Small intestine (tissue), 7 donors: ENCODE results near the gene AP1M2. TPM values are rescaled to one million over a fixed set of nuclear protein-coding genes. Genes with fewer than 3 reads are reported as not detected.
A peak's percentile ranks its signal among the peaks of the same experiment; 100 is the strongest.

Experiments
- DNase-seq, 2 donors: peaks; one replicate each; pipeline versions ENCODE4 v3.0.0 to v3.0.0-alpha.2; 2013
- FAIRE-seq: peaks from 2 replicates; lab custom pipeline; 2012; peaks lifted over from hg19 to GRCh38; lab: Jason Lieb, UNC
- H3K27ac ChIP-seq, 3 donors: one replicate each; pipeline ENCODE4 v1.5.1; 2013; ENCODE audit warnings: low read length in 2 of 3, mild to moderate bottlenecking in 2 of 3, control low read depth in 1 of 3, inconsistent platforms in 1 of 3, low read depth in 1 of 3, moderate library complexity in 1 of 3
- H3K27me3 ChIP-seq, 3 donors: one replicate each; pipeline ENCODE4 v1.6.1; 2013; ENCODE audit warnings: low read length in 3 of 3, inconsistent platforms in 1 of 3; ENCODE audit not compliant: control insufficient read depth in 3 of 3, insufficient read depth in 3 of 3
- H3K36me3 ChIP-seq, 3 donors: one replicate each; pipeline ENCODE4 v1.6.1; 2013; ENCODE audit warnings: low read length in 3 of 3, inconsistent platforms in 1 of 3, low read depth in 1 of 3, mild to moderate bottlenecking in 1 of 3, moderate library complexity in 1 of 3; ENCODE audit not compliant: control insufficient read depth in 3 of 3, insufficient read depth in 2 of 3
- H3K4me1 ChIP-seq, 3 donors: one replicate each; pipeline ENCODE4 v1.6.1; 2013; ENCODE audit warnings: low read length in 2 of 3, inconsistent platforms in 1 of 3, low read depth in 1 of 3, mild to moderate bottlenecking in 1 of 3, moderate library complexity in 1 of 3; ENCODE audit not compliant: control insufficient read depth in 3 of 3, insufficient read depth in 2 of 3
- H3K4me3 ChIP-seq, 3 donors: one replicate each; pipeline ENCODE4 v1.5.1; 2013; ENCODE audit warnings: low read length in 3 of 3, control low read depth in 1 of 3, inconsistent platforms in 1 of 3, low read depth in 1 of 3, mild to moderate bottlenecking in 1 of 3, moderate library complexity in 1 of 3
- H3K9me3 ChIP-seq, 2 donors: one replicate each; pipeline ENCODE4 v1.6.1; 2013; ENCODE audit warnings: low read depth in 1 of 2, low read length in 1 of 2; ENCODE audit not compliant: control insufficient read depth in 2 of 2, insufficient read depth in 1 of 2
- WGBS, 3 donors: extraction: QIAGEN DNeasy Blood & Tissue Kit; methylation state at CpG; one replicate each; pipeline ENCODE4 v1.1.7; 2013; 5-methylcytosine and 5-hydroxymethylcytosine counted together
- polyA plus RNA-seq, 4 donors: library from polyadenylated mRNA; stranded (reverse) in 3 of 4; unstranded in 1 of 4; fragments of 200-250 nt in 3 of 4; fragments of 120-200 nt in 1 of 4; gene quantifications; one replicate each; pipeline versions ENCODE4 v1.2.1 to v1.2.3, GENCODE V29; 2013
- donor health status: healthy with polysubstance abuse.
- donor health status: control.
- donor health status: control.
- donor health status: Bipolar disorder and iron deficiency.
- donor health status: healthy.

AP1M2 gene
- polyA plus RNA-seq, 4 donors, result 85.5 to 238 (median 99.7) TPM

DNA sequence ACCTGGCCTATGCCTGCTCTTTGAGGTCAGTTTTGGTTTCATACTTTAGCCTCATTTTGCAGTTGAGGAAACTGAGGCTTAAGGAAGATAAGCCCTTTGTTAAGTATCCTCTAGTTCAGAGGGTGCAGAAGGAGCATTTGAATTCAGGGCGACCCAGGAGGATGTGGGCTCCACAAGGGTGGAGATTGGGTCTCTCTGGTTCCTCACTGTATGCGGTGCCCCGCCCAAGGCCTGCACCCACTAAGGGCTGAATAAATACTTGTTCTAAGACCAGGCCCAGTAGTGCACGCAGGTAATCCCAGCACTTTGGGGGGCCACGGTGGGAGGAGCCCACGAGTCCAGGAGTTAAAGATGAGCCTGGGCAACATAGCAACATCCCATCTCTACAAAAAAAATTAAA lies 37.5 kb upstream of the AP1M2 start:
- WGBS, 3 donors, result 23 to 55% (median 23%) methylated on average over 6 of the region's 6 CpGs
- FAIRE-seq (no peak), DNase-seq (no peak)
- Histone ChIP-seq H3K9me3 (no peaks in the 10 kb centered on the region), H3K27me3 (no peaks in the 10 kb centered on the region), H3K4me3 (no peak overlapping the region), H3K4me1 (peaks cover 2 to 13% (median 4%) of the 10 kb centered on the region in 3 donors), H3K27ac (peak overlapping the region in 1 of 3 donors; percentile 19), H3K36me3 (peaks cover 0 to 19% (median 0%) of the 10 kb centered on the region in 3 donors)

DNA sequence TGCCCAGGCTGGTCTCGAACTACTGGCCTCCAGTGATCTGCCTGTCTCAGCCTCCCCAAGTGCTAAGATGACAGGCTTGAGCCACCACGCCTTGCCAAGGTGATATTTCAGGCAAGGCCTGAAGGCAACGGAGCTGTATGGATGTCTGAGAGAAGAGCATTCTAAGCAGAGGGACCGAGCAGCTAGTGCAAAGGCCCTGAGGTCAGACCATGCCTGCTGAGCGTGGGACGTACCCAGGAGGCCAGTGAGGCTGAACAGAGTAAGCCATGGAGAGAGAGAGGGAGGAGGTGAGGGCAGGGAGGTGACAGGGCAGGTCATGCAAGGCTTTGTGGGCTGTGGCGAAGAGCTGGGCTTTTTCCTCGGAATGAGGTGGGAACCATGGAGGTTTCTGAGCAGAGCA lies 34.9 kb upstream of the AP1M2 start:
- no peak for FAIRE-seq
- H3K27ac ChIP-seq, result no peak overlapping the region

DNA sequence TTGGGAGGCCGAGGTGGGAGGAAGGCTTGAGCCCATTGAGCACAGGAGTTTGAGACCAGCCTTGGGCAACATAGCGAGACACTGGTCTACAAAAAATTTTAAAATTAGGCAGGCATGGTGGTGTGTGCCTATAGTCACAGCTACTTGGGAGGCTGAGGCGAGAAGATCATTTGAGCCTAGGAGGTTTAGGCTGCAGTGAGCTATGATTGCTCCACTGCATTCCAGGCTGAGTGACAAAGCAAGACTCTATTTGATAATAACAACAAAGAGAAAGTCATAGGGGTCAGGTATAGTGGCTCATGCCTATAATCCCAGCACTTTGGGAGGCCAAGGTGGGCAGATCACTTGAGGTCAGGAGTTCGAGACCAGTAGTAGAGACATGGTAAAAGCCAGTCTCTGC lies 33.7 kb upstream of the AP1M2 start:
- H3K27me3 ChIP-seq, result no peaks in the 10 kb centered on the region
- no peaks in the 10 kb centered on the region for H3K9me3 ChIP-seq
- no peak for FAIRE-seq
- H3K4me1 ChIP-seq, result peaks cover 2 to 10% (median 4%) of the 10 kb centered on the region in 3 donors
- no peak overlapping the region for H3K4me3 ChIP-seq
- DNase-seq, result no peak
- H3K36me3 ChIP-seq, result peaks cover 0 to 2% (median 0%) of the 10 kb centered on the region in 3 donors
- H3K27ac ChIP-seq, result no peak overlapping the region
- 98 to 99% (median 99%) methylated on average over 4 of the region's 4 CpGs for WGBS, 3 donors

More for the DNA sequence above, 34.9 kb upstream of the AP1M2 start:
- Histone ChIP-seq H3K9me3 (no peaks in the 10 kb centered on the region), H3K4me3 (no peak overlapping the region), H3K4me1 (peaks cover 2 to 13% (median 4%) of the 10 kb centered on the region in 3 donors), H3K36me3 (peaks cover 0 to 2% (median 0%) of the 10 kb centered on the region in 3 donors), H3K27me3 (no peaks in the 10 kb centered on the region)
- 95 to 98% (median 97%) methylated on average over 8 of the region's 8 CpGs for WGBS, 3 donors
- no peak for DNase-seq

DNA sequence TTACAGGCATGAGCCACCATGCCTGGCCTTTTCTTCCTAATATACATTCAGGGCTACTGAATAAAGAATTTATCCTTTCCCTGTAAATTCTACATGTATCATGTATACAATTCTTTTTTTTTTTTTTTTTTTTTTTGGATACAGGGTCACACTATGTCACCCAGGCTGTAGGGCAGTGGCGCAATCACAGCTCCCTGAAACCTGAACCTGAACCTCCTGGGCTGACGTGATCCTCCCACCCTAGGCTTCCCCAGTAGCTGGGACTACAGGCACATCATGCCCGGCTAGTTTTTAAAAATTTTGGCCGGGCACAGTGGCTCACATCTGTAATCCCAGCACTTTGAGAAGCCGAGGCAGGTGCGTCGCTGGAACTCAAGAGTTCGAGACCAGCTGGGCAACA lies 31.7 kb upstream of the AP1M2 start:
- Histone ChIP-seq H3K36me3 (peaks cover 0 to 2% (median 0%) of the 10 kb centered on the region in 3 donors), H3K27me3 (no peaks in the 10 kb centered on the region), H3K4me3 (no peak overlapping the region), H3K9me3 (no peaks in the 10 kb centered on the region), H3K4me1 (no peaks in the 10 kb centered on the region), H3K27ac (no peak overlapping the region)
- WGBS, 3 donors, result 92 to 95% (median 92%) methylated on average over 8 of the region's 8 CpGs
- no peak for DNase-seq
- no peak for FAIRE-seq

DNA sequence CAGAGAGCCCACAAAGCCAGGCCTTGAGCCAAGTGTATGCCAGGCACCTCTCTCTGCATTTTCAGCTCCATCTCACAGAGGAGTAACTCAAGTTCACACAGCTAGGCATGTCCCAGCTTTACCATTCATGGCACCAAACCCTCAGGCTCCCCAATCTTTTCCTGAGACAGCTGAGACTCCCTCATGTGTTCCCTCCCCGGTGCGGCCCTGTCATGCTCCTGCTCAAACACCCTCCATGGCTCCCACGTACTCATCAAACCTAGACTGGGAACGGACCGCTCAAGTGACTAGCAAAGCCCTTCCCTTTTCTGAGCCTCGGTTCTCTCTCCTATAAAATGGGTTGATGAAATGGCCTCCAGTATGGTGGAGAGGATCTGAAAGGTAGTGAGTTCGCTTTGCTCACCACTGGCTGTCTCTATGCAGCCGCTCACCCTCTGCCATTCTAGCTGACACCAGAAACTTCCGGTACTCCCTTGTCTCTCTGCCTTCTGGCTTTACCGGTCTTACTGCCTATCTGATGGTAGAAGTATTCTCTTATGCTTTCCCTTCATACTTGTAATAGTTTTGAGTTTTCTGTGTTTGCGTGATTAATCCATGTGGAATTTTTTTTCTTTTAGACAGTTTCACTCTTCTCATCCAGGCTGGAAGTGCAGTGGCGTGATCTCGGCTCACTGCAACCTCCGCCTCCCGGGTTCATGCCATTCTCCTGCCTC lies 30.5 kb upstream of the AP1M2 start:
- DNase-seq (no peak), FAIRE-seq (no peak)
- Histone ChIP-seq H3K27me3 (no peaks in the 10 kb centered on the region), H3K9me3 (no peaks in the 10 kb centered on the region), H3K4me1 (no peaks in the 10 kb centered on the region), H3K27ac (no peak overlapping the region), H3K4me3 (no peak overlapping the region), H3K36me3 (peaks cover 0 to 5% (median 0%) of the 10 kb centered on the region in 3 donors)
- 87 to 92% (median 88%) methylated on average over 15 of the region's 15 CpGs for WGBS, 3 donors

DNA sequence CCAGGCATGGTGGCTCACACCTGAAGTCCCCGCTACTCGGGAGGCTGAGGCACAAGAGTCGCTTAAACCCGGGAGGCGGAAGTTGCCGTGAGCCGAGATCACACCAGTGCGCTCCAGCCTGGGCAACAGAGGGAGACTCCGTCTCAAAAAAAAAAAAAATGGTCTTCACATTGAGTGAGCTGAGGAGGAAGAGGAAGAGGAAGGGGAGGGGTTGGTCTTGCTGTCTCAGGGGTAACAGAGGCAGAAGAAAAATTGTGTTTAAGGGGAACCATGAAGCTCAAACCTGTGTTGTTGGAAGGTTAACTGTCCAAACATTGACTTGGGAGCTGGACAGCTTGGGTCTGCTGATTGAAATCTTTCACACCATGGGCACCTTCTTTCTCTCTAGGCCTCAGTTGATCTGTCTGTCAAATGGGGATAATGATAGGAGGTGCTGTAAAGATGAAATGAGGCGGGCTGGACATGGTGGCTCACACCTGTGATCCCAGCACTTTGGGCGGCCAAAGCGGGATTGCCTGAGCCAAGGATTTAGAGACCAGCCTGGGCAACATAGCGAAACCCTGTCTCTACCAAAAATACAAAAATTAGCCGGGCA lies 28.4 kb upstream of the AP1M2 start:
- H3K4me3 ChIP-seq, result no peak overlapping the region
- 90 to 93% (median 90%) methylated on average over 14 of the region's 14 CpGs for WGBS, 3 donors
- no peaks in the 10 kb centered on the region for H3K9me3 ChIP-seq
- H3K27me3 ChIP-seq, result no peaks in the 10 kb centered on the region
- no peaks in the 10 kb centered on the region for H3K4me1 ChIP-seq
- no peak overlapping the region for H3K27ac ChIP-seq
- no peak for DNase-seq
- no peak for FAIRE-seq
- peaks cover 0 to 4% (median 0%) of the 10 kb centered on the region in 3 donors for H3K36me3 ChIP-seq

DNA sequence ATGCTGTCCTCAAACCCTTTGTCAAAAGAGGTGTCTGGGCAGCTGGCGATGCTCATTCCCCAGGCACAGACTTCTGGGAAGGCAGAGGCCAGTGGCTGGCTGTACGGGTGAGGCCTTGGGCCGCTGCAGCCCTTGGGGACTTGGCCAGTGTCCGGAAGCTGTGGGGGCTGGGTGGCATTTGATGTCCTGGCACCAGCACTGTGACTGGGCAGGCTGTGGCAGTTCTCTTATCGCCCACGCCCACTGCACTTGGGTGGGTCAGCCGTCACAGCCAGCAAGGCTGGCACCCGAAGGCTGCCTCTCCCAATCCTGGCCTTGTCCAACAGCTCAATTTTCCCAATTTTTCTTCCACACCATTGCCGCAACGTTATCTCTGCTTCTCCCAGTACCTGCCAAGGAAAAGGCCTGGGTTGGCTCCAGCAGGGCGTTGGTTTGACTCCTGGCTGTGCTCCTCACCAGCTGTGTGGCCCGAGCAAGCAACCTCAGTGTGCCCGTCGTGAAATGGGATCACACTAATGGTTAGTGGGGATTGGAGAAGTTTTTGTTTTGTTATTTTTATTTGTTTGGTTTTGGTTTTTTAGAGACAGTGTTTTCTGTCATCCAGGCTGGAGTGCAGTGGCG lies 25.5 kb upstream of the AP1M2 start:
- DNase-seq (peak in 1 of 2 donors; percentile 44), FAIRE-seq (no peak)
- no peak overlapping the region for H3K27ac ChIP-seq
- H3K36me3 ChIP-seq, result peaks cover 0 to 4% (median 0%) of the 10 kb centered on the region in 3 donors
- H3K9me3 ChIP-seq, result no peaks in the 10 kb centered on the region
- no peak overlapping the region for H3K4me3 ChIP-seq
- 20 to 62% (median 39%) methylated on average over 15 of the region's 15 CpGs for WGBS, 3 donors
- no peaks in the 10 kb centered on the region for H3K27me3 ChIP-seq
- H3K4me1 ChIP-seq, result no peaks in the 10 kb centered on the region

DNA sequence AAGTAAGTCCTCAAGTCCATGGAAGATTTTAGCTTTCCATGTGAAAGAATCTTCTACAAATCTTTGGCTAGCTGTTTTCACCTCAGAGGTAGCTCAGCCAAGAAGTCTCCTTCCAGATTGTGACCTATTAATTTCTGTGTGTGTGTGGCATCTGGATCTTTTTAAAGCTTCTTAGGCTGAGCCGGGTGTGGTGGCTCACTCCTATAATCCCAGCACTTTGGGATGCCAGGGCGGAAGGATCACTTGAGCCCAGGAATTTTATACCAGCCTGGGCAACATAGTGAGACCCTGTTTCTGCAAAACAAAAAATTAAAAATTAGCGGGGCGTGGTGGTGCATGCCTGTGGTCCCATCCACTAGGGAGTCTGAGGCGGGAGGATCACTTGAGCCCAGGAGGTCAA lies 24.8 kb upstream of the AP1M2 start:
- DNase-seq (no peak), FAIRE-seq (no peak)
- no peaks in the 10 kb centered on the region for H3K4me1 ChIP-seq
- H3K27me3 ChIP-seq, result no peaks in the 10 kb centered on the region
- 83 to 89% (median 86%) methylated on average over 5 of the region's 5 CpGs for WGBS, 3 donors
- no peaks in the 10 kb centered on the region for H3K9me3 ChIP-seq
- peaks cover 0 to 4% (median 0%) of the 10 kb centered on the region in 3 donors for H3K36me3 ChIP-seq
- no peak overlapping the region for H3K4me3 ChIP-seq
- H3K27ac ChIP-seq, result no peak overlapping the region
